Lung (tissue), 12 donors: ENCODE results near the gene ECHDC1. TPM values are rescaled to one million over a fixed set of nuclear protein-coding genes. Genes with fewer than 3 reads are reported as not detected.
A peak's percentile ranks its signal among the peaks of the same experiment; 100 is the strongest.

Experiments used
- ATAC-seq: fragments of 200-7000 bp; cut with Tn5 transposase; one replicate; pipeline ENCODE4 v1.9.1; 2020; ENCODE audit warnings: moderate number of reproducible peaks; ENCODE audit not compliant: insufficient read depth, low FRiP score
- DNase-seq, 3 donors: peaks; one replicate each; pipeline ENCODE4 v3.0.0-alpha.2; 2013 to 2017
- H3K27ac ChIP-seq, 2 donors: one replicate each; pipeline ENCODE4 v1.5.1; 2013; ENCODE audit warnings: mild to moderate bottlenecking in 2 of 2, moderate library complexity in 2 of 2, control low read depth in 1 of 2, inconsistent platforms in 1 of 2, low read depth in 1 of 2, low read length in 1 of 2
- H3K27me3 ChIP-seq, 3 donors: one replicate each; pipeline ENCODE4 v1.5.1; 2013; ENCODE audit warnings: low read length in 2 of 3; ENCODE audit not compliant: control insufficient read depth in 3 of 3, insufficient read depth in 3 of 3
- H3K36me3 ChIP-seq, 4 donors: one replicate each; pipeline ENCODE4 v1.5.1; 2013; ENCODE audit warnings: low read length in 4 of 4, mild to moderate bottlenecking in 1 of 4, moderate library complexity in 1 of 4; ENCODE audit not compliant: control insufficient read depth in 4 of 4, insufficient read depth in 4 of 4
- H3K4me1 ChIP-seq, 5 donors: one replicate each; pipeline ENCODE4 v1.5.1; 2013; ENCODE audit warnings: low read length in 5 of 5, mild to moderate bottlenecking in 2 of 5, moderate library complexity in 1 of 5; ENCODE audit not compliant: control insufficient read depth in 5 of 5, insufficient read depth in 5 of 5
- H3K4me3 ChIP-seq: one replicate; pipeline ENCODE4 v1.5.1; 2013; ENCODE audit warnings: mild to moderate bottlenecking, control low read depth, moderate library complexity
- H3K9ac ChIP-seq, 2 donors: one replicate each; pipeline ENCODE4 v1.5.1; 2013; ENCODE audit warnings: low read length in 2 of 2, control low read depth in 1 of 2; ENCODE audit not compliant: insufficient read depth in 1 of 2
- H3K9me3 ChIP-seq, 4 donors: one replicate each; pipeline ENCODE4 v1.5.1; 2013; ENCODE audit warnings: low read length in 3 of 4, mild to moderate bottlenecking in 1 of 4, moderate library complexity in 1 of 4; ENCODE audit not compliant: control insufficient read depth in 4 of 4, insufficient read depth in 3 of 4
- WGBS, 2 donors: extraction: QIAGEN DNeasy Blood & Tissue Kit; methylation state at CpG; one replicate each; pipeline ENCODE4 v1.1.7; 2013; 5-methylcytosine and 5-hydroxymethylcytosine counted together
- polyA plus RNA-seq, 2 donors: library from polyadenylated mRNA; stranded (reverse); fragments of 200-250 nt; gene quantifications; one replicate each; pipeline ENCODE4 v1.2.1, GENCODE V29; 2013
- total RNA-seq, 2 donors: library from RNA; depleted of rRNA in 1 of 2; stranded (reverse); fragments of >200 nt in 1 of 2; gene quantifications; one replicate each; pipeline ENCODE4 v1.2.1, GENCODE V29; 2014 to 2021
- TF ChIP-seq, protein P1 (sequence below): IDR thresholded peaks from 2 replicates; pipeline ENCODE4 v1.5.1; 2012; ENCODE audit warnings: mild to moderate bottlenecking; ENCODE audit errors: control extremely low read depth, extremely low read depth
- donor health status: control.
- donor health status: control.
- donor health status: Bipolar disorder and iron deficiency.
- donor health status: healthy.
- donor health status: DM: yes; HTN: yes; CAD: no.

ECHDC1 gene
- total and polyA plus RNA-seq, 4 donors, result 56.5 to 119 (median 81.4) TPM

DNA sequence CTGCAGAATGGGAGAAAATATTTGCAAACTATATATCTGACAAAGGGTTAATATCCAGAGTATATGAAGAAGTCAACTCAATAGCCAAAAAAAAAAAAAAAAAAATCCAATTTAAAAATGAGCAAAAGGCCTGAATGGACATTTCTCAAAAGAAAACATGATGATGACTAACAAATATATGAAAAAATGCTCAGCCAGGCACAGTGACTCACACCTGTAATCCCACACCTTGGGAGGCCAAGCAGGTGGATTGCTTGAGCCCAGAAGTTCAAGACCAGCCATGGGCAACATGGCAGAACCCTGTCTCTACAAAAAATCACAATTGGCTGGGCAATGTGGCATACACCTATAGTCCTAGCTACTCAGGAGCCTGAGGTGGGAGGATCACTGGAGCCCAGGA is 2.1 kb upstream of the ECHDC1 start:
- peaks cover 0 to 7% (median 2%) of the 10 kb centered on the region in 4 donors for H3K36me3 ChIP-seq
- H3K9me3 ChIP-seq, result peaks cover 0 to 7% (median 1%) of the 10 kb centered on the region in 4 donors
- no peak overlapping the region for H3K4me3 ChIP-seq
- TF ChIP-seq, protein P1, sequence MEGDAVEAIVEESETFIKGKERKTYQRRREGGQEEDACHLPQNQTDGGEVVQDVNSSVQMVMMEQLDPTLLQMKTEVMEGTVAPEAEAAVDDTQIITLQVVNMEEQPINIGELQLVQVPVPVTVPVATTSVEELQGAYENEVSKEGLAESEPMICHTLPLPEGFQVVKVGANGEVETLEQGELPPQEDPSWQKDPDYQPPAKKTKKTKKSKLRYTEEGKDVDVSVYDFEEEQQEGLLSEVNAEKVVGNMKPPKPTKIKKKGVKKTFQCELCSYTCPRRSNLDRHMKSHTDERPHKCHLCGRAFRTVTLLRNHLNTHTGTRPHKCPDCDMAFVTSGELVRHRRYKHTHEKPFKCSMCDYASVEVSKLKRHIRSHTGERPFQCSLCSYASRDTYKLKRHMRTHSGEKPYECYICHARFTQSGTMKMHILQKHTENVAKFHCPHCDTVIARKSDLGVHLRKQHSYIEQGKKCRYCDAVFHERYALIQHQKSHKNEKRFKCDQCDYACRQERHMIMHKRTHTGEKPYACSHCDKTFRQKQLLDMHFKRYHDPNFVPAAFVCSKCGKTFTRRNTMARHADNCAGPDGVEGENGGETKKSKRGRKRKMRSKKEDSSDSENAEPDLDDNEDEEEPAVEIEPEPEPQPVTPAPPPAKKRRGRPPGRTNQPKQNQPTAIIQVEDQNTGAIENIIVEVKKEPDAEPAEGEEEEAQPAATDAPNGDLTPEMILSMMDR, result no peak
- H3K27ac ChIP-seq, result peak overlapping the region in 1 of 2 donors; percentile 60
- no peaks in the 10 kb centered on the region for H3K27me3 ChIP-seq
- no peak for DNase-seq
- peaks cover 9 to 26% (median 17%) of the 10 kb centered on the region in 5 donors for H3K4me1 ChIP-seq
- H3K9ac ChIP-seq, result no peak overlapping the region
- no peak for ATAC-seq

DNA sequence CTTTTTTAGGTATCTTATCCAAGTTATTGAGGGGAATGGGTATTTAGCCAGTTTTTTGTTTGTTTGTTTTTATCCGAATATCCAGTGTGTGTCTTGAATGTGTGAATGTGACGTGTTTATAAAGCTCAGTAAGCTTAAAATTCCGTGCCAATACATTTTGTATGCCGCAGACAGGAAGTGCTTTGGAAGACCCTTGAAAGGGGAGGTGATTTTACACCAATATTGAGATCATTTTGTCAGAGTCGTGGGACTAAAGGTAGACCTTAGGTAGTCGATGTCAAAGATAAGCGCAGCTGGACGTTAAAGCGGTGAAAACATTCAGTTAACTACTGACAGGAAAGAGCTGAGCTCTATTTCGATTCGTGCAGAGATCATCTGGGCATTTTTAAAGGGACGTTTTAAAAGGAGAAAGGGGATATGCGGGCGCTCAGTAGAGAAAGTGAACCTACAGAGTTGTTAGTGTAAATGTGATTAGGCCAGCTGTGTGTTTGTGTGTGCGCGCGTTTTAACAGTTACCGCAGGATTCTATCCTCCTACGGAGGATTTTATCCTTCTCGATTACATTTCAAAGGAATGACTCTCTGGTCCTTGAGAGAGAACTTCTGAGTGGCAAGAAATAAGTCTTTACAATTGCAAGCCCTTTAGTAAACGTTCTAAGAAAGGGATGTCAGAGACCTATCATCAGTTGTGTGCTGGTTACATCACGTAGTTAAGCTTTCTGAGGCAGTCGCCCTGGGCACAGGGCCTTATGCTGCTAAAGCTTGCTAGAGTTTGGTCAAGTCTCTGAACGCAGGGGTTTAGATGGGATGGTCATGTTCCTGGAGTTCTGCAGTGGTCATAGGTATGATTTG is 625 bp upstream of the ECHDC1 start:
- peak overlapping the region; percentile 93 to 96 for H3K9ac ChIP-seq
- no peaks in the 10 kb centered on the region for H3K27me3 ChIP-seq
- 12% methylated on average over 24 of the region's 24 CpGs for WGBS, 2 donors
- H3K4me1 ChIP-seq, result peaks cover 9 to 28% (median 17%) of the 10 kb centered on the region in 5 donors
- TF ChIP-seq, protein P1, result no peak
- ATAC-seq (no peak), DNase-seq (peak; percentile 19 to 68 (median 63))
- H3K27ac ChIP-seq, result peak overlapping the region; percentile 21 to 90
- peaks cover 0 to 5% (median 1%) of the 10 kb centered on the region in 4 donors for H3K9me3 ChIP-seq
- peak overlapping the region; percentile 91 for H3K4me3 ChIP-seq
- peaks cover 0 to 7% (median 2%) of the 10 kb centered on the region in 4 donors for H3K36me3 ChIP-seq

- WGBS, 2 donors, result 23 to 37% methylated on average over 10 of the region's 10 CpGs
- peaks cover 0 to 5% (median under 1%) of the 10 kb centered on the region in 4 donors for H3K36me3 ChIP-seq
- peak overlapping the region; percentile 91 for H3K4me3 ChIP-seq
- H3K9ac ChIP-seq, result peak overlapping the region; percentile 93 to 96
- ATAC-seq (no peak), DNase-seq (peak; percentile 18 to 58 (median 54))
- TF ChIP-seq, protein P1, result no peak
- peaks cover 6 to 28% (median 17%) of the 10 kb centered on the region in 5 donors for H3K4me1 ChIP-seq
- H3K27me3 ChIP-seq, result no peaks in the 10 kb centered on the region
- peaks cover 0 to 5% (median 0%) of the 10 kb centered on the region in 4 donors for H3K9me3 ChIP-seq
- peak overlapping the region; percentile 14 to 55 for H3K27ac ChIP-seq
Observed at GRCh38 chr6:127342296-127342945, 988 bp downstream of the ECHDC1 start.
